ENCODE measurements around the gene HPS1. TPM values are rescaled to one million over a fixed set of nuclear protein-coding genes. Genes with fewer than 3 reads are reported as not detected.
A peak's percentile ranks its signal among the peaks of the same experiment; 100 is the strongest.

HPS1 gene
- total and polyA plus RNA-seq, 2 experiments from 2014 or later = 41.2 to 104 TPM

- WGBS (ENCODE audit: low lambda C conversion rate, missing lambda C conversion rate) = 49% methylated on average over 9 of the region's 9 CpGs
- TF ChIP-seq, protein P1, sequence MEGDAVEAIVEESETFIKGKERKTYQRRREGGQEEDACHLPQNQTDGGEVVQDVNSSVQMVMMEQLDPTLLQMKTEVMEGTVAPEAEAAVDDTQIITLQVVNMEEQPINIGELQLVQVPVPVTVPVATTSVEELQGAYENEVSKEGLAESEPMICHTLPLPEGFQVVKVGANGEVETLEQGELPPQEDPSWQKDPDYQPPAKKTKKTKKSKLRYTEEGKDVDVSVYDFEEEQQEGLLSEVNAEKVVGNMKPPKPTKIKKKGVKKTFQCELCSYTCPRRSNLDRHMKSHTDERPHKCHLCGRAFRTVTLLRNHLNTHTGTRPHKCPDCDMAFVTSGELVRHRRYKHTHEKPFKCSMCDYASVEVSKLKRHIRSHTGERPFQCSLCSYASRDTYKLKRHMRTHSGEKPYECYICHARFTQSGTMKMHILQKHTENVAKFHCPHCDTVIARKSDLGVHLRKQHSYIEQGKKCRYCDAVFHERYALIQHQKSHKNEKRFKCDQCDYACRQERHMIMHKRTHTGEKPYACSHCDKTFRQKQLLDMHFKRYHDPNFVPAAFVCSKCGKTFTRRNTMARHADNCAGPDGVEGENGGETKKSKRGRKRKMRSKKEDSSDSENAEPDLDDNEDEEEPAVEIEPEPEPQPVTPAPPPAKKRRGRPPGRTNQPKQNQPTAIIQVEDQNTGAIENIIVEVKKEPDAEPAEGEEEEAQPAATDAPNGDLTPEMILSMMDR (IDR thresholded peaks at IDR 0.05; ENCODE audit: poor library complexity) = peak; percentile 50
- no peak for TF ChIP-seq EZH2 (IDR thresholded peaks at IDR 0.05; ENCODE audit: borderline replicate concordance)
- H3K27me3 ChIP-seq = no peaks in the 10 kb centered on the region
- no peak overlapping the region for H2AFZ ChIP-seq
- no peak overlapping the region for H3K4me3 ChIP-seq
- no peaks in the 10 kb centered on the region for H3K36me3 ChIP-seq (replicated peaks; ENCODE audit: insufficient read depth, low read depth)
- no peaks in the 10 kb centered on the region for H3K79me2 ChIP-seq
- H3K27ac ChIP-seq = no peak overlapping the region
- no peak overlapping the region for H3K4me2 ChIP-seq
- H3K9me3 ChIP-seq (ENCODE audit: low read depth) = no peaks in the 10 kb centered on the region
- H3K9me2 ChIP-seq (replicated peaks; ENCODE audit: insufficient read depth) = no peaks in the 10 kb centered on the region
- DNase-seq (ENCODE audit: low spot score) = peak; percentile 68
- H4K20me1 ChIP-seq (ENCODE audit: insufficient read depth, poor library complexity, severe bottlenecking) = no peaks in the 10 kb centered on the region
- peaks cover 6% of the 10 kb centered on the region for H3K4me1 ChIP-seq (ENCODE audit: insufficient read depth)
Observed at GRCh38 chr10:98423691-98424120, 23.0 kb downstream of the HPS1 start.

DNA sequence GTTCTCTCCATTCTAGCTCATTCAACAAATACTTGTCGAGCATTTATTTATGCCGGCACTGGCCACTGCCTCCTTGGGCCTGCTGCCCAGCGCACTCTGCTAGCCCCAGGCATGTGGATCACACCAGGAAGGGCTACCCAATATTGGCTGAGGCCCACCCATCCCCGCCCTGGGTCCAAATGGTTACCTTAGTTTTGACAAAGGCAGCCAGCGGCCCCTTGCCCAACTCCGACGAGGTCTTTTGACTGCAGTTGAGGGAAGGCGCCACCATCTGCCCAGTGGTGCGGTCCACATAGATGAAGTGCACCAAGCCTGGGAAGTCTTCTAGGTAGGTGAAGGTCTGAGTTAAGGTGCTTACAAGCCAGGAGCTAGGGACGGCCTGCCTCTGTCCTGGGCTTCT, 24.6 kb downstream of the HPS1 start:
- Histone ChIP-seq H3K4me3 (no peak overlapping the region), H3K27me3 (no peaks in the 10 kb centered on the region), H3K9me2 (replicated peaks; ENCODE audit: insufficient read depth) (no peaks in the 10 kb centered on the region), H3K4me1 (ENCODE audit: insufficient read depth) (peaks cover 6% of the 10 kb centered on the region), H3K79me2 (no peaks in the 10 kb centered on the region), H3K36me3 (replicated peaks; ENCODE audit: insufficient read depth, low read depth) (no peaks in the 10 kb centered on the region), H2AFZ (no peak overlapping the region), H3K27ac (no peak overlapping the region), H3K9me3 (ENCODE audit: low read depth) (no peaks in the 10 kb centered on the region), H4K20me1 (ENCODE audit: insufficient read depth, poor library complexity, severe bottlenecking) (no peaks in the 10 kb centered on the region), H3K4me2 (no peak overlapping the region)
- TF ChIP-seq EZH2phosphoT487 (IDR thresholded peaks at IDR 0.05; ENCODE audit: low read depth, severe bottlenecking, unreplicated experiment) = no peak
- no peak for TF ChIP-seq EZH2 (IDR thresholded peaks at IDR 0.05; ENCODE audit: borderline replicate concordance)
- TF ChIP-seq, protein P1 (IDR thresholded peaks at IDR 0.05; ENCODE audit: poor library complexity) = no peak
- DNase-seq (ENCODE audit: low spot score) = no peak
- 98% methylated on average over 10 of the region's 10 CpGs for WGBS (ENCODE audit: low lambda C conversion rate, missing lambda C conversion rate)

DNA sequence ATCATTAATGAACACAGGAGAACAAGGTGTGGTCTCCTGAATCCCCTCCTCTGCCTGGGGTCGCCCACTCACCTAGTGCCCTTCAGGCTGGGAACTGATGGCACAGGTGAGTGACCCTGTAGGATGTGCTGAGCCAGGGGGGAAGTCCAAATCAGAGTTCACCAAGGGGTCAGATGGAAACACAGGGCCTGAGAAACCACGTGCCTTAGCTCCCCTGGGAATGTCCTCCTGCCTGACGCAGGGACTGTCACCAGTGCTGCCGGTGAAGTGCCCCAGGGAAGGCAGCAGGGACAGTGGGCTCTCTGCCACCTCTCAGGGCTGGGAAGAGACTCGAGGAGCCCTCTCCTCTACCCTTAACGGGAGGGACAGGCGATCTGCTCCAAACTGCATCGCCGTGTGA, 25.9 kb downstream of the HPS1 start:
- TF ChIP-seq, protein P1 (IDR thresholded peaks at IDR 0.05; ENCODE audit: poor library complexity) = no peak
- no peak for TF ChIP-seq EZH2 (IDR thresholded peaks at IDR 0.05; ENCODE audit: borderline replicate concordance)
- no peak for TF ChIP-seq EZH2phosphoT487 (IDR thresholded peaks at IDR 0.05; ENCODE audit: low read depth, severe bottlenecking, unreplicated experiment)
- no peaks in the 10 kb centered on the region for H4K20me1 ChIP-seq (ENCODE audit: insufficient read depth, poor library complexity, severe bottlenecking)
- no peak overlapping the region for H2AFZ ChIP-seq
- no peaks in the 10 kb centered on the region for H3K9me2 ChIP-seq (replicated peaks; ENCODE audit: insufficient read depth)
- H3K9me3 ChIP-seq (ENCODE audit: low read depth) = no peaks in the 10 kb centered on the region
- no peak overlapping the region for H3K27ac ChIP-seq
- no peaks in the 10 kb centered on the region for H3K79me2 ChIP-seq
- peaks cover 7% of the 10 kb centered on the region for H3K4me1 ChIP-seq (ENCODE audit: insufficient read depth)
- H3K27me3 ChIP-seq = no peaks in the 10 kb centered on the region
- no peak overlapping the region for H3K4me2 ChIP-seq
- DNase-seq (ENCODE audit: low spot score) = no peak
- H3K4me3 ChIP-seq = no peak overlapping the region
- 83% methylated on average over 9 of the region's 9 CpGs for WGBS (ENCODE audit: low lambda C conversion rate, missing lambda C conversion rate)
- no peaks in the 10 kb centered on the region for H3K36me3 ChIP-seq (replicated peaks; ENCODE audit: insufficient read depth, low read depth)

All from hepatocyte (in vitro differentiated cells).